Mucosa of gallbladder (tissue), 1 donor: Measurements from ENCODE around the gene NCAPH2. TPM values are rescaled to one million over a fixed set of nuclear protein-coding genes. Genes with fewer than 3 reads are reported as not detected.
A peak's percentile ranks its signal among the peaks of the same experiment; 100 is the strongest.

ENCODE experiments used
- DNase-seq: peaks from one replicate; pipeline ENCODE4 v3.0.0-alpha.2; 2020; ENCODE audit warnings: low spot score
- total RNA-seq: library from RNA; stranded (reverse); gene quantifications from one replicate; pipeline ENCODE4 v1.2.1, GENCODE V29; 2021
- donor health status: DM: no; HTN: no; CAD: no.

NCAPH2 gene
- 35.2 TPM for total RNA-seq

- peak; percentile 97 for DNase-seq
These were observed at the start of gene NCAPH2 for GRCh38 chr22:50507991-50508884. Gene NCAPH2 (plus strand): TSS chr22:50508224. CDS start chr22:50508338, 114 bp downstream.

DNA sequence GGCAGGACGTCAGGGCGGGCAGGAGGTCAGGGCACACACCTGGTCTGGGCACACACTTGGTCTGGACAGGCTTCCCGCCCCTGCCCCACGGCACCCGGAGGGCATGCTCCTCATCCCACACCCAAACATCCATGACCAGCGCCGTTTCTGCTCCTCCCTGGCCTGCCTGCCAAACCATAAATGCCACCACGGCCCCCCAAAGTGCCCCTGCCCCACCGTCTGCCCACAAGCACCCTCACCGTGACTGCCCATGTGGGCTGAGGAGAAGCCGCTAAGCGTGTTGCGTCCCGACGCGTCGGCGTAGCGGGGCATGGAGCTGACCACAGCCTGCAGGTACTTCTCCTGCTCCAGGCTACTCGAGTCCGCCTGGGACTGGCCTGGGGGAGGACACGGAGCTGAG is 49.0 kb upstream of the NCAPH2 start:
- DNase-seq: no peak

DNA sequence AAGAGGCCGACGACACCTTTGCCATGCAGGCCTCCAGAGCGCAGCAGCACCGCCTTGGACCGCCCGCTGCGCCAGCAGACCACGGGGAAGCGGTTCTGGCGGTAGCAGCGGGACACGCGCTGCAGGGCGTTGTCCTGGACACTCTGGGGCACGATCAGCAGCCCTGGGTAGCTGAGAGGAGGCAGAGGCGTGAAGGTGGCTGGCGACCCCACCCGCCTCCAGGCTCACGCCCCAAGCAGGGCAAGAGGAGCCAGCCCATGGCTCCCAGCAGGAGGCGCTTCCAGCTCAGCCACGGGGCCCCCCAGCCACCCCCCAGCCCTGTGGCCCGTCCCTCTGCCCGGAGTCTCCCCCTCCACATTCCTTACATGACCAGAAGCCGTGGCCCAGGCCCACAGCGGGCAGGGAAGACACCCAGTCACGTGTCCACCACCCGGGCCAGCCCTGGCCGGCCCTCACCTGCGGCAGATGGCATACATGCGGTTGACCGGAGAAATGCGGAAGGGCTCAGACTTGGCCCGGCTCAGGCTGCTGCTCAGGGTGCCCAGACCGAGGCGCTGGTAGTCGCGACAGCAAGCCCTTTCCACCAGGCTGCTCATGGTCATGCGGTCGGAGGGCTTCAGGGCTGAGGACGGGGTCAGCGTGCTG is 48.4 kb upstream of the NCAPH2 start:
- no peak for DNase-seq

- DNase-seq: no peak
These were observed 47.1 kb upstream of the NCAPH2 start for GRCh38 chr22:50460938-50461337.

GRCh38 chr22:50461536-50461935 is 46.5 kb upstream of the NCAPH2 start:
- DNase-seq: no peak

DNA sequence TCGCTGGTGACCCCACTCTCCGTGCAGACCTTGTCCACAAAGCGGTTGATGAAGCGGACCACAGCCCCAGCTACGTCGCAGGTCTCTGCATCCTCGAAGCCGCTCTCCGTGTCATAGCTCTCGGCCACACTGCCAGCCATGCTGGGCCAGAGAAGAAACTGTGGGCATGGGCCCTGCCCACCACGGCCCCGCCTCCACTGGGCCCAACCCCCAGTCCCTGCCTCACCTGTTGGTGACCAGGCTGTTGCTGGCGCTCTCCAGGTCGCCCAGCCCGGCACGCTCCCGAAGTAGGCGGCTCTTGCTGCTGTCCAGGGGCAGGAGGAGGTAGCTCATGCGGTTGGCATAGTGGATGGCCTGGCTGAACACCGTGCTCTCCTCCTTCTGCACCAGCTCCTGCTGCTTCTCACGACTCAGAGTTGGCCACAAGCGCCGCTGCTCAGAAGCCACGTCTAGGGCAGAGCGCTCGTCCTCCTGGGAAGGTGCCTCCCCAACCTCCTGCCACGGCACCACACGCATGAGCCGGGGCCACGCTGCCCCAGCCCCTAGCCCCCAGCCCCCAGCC is 46.0 kb upstream of the NCAPH2 start:
- no peak for DNase-seq

- no peak for DNase-seq
These were observed 44.7 kb upstream of the NCAPH2 start for GRCh38 chr22:50463188-50463900.

DNA sequence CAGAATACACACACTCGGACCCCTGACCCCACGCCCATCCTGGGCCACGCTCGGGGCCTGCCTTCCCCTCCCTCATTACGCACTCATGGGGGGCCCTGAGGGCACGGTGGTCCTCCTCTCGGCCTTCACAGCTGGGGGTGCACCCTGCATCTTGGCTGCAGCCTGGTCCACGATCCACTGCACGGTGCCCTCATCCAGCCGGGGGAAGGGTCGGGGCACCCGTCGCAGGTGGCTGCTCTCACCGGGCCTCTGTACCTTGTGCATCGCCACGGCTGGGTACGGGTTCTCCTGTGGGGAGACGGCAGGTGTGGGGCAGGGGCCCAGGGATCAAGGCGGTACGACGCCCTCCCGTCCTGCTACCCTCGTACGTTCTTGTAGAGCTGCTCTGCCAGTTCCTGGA is 43.6 kb upstream of the NCAPH2 start:
- no peak for DNase-seq

DNA sequence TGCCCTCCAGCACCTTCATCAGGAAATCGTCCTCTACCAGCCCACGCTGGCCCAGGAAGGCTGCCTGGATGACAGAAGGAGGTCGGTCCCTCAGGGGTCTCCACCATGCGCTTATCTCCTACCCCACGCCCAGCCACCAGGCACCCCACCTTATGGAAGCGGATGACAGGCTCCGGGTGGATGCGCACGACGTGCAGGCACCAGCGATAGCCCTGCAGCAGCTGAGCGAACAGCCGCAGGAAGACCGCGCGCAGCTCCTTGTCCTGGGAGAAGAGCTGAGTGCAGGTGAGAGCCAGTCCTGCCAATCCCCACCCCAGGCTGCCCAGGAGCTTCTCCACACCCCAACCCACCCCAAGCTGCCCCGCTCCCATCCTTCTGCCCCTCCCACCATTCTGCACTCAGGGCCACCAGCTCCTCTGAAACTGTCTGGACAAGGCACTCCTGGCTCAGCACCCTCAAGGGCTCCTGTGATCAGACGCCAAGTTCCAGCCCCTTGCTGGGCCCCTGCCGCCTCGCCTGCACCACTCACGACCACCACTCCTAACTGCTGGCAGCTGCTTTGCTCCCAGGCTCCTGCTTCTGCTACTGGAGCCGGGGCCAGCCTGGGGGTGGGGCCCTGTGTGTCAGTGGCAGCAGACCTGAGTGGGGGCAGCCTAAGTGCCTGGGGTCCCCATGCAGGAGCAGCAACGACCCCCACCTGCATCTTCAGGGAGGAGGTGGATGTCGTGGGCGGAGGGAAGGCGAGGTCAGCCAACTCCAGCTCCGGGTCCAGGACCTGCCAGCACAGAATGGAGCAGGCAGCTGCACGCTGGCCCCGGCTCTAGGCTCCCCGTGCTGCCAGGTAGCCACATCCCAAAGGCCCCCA is 42.7 kb upstream of the NCAPH2 start:
- no peak for DNase-seq

DNA sequence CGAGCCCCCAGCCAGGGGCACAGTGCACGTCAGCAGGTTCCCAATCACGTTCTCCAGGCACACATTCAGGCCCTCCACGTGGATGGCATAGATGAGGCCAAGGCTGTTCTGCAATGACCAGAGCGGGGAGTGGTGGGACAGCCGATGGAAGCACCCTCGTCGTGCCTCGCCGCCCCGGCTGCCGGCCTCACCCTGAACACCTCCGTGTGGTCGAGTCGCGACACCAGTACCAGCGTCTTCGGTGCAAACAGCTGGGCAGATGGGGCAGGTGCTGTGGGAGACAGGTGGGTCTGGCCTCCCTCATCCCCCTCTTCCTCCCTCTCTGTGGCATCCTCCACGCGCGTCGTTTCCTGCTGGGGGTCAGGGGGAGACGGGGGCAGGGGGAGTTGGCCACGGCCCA is 40.7 kb upstream of the NCAPH2 start:
- DNase-seq: no peak

- no peak for DNase-seq
These were observed 40.1 kb upstream of the NCAPH2 start for GRCh38 chr22:50467773-50468440.

DNA sequence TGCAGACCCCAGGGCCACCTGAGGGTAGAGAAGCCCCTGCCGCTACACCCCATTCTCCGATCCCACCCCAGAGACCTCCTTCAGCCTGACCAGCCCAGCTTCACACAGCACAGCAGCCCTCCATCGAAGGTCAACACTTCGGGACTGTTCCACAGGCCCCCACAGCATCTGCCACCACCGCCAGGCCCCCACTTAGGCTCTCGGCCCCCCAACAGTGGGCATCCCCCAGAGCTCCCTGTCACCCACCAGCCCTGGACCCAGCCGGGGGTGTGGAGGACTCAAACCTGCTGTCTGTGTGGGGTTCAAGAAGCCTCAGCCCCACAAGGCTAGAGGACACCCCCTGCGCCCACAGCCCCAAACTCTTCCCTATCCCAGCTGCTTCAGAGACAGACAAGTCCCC is 39.4 kb upstream of the NCAPH2 start:
- no peak for DNase-seq

DNA sequence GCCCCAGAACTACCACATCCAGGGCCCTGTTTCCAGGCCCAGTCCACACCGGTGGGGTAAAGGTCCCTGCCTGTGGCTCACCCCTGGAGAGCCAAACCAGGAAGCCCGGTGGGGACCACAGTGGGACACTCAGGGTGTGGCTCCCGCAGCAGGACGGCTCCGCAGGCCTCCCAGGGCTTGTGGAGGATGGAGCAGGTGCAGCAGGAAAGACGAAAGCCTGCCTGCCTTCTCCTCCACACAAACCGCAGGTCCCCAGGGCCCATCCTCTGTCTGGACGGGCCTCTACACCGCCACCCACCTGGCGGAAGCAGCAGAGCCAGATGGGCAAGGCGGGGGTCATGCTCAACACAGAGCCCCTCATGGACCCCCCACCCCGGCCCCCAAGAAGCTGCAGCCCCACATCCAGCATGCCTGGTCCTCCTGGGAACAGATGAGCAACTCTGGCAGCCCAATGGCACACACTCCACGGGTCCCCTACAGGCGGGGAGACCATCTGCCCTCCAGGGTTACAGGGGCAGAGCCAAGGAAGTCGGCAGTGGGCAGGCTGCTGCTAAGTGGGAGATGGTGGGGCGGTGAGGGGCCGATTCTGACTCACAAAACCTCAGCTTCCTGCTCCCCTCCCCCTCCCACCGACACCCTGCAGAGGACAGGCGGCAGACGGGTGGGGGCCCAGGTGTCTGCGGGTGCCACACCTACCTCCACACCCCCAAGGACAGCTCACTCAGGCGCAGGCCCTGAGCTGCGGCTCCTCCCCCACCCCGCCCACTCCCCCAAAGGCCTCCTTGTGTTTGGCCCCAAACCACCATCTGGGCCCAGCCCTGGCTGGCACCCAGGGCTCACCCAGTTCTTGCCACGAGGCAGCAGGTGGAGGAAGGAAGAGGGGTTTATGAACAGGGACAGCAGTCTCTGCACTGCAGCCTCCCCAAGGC is 38.4 kb upstream of the NCAPH2 start:
- peak; percentile 87 for DNase-seq

DNA sequence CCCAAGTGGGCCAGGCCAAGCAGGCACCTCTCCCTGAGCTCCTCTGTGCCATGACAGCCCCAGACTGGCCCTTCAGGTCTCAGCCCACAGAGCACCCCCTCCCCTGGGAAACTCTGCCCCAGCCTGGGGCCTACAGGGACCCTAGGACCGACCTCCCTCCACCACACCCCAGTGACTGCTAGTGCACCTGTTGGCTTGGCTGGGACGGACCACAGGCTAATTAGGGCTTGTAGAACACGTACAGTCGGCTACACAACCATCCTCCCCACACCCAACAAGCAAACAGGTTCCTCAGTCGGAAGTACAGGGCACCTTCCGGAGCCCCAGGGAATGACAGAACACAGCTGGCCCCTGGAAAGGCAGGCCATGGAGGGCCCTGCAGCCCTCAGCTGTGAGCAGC is 37.5 kb upstream of the NCAPH2 start:
- no peak for DNase-seq

GRCh38 chr22:50471197-50471847 is 36.7 kb upstream of the NCAPH2 start:
- DNase-seq: no peak

DNA sequence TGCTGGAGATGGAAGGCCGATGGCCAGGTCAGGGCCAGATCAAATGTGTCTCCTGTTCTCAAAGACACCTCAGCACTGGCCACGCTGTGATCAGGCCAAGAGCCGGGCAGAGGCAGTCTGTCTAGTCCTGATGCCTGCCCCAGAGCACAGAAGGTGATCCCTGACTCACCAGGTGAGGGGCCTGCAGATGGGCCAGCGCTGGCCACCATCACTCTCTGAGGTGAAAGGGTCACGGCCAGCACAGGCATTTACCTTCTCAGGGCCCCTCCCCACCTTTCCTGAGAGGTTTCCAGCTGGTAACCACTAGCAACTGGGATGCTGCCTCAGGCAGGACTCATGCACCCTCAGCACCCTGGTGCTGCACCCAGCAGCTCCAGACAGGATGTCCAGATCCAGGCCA is 36.1 kb upstream of the NCAPH2 start:
- DNase-seq: no peak

DNA sequence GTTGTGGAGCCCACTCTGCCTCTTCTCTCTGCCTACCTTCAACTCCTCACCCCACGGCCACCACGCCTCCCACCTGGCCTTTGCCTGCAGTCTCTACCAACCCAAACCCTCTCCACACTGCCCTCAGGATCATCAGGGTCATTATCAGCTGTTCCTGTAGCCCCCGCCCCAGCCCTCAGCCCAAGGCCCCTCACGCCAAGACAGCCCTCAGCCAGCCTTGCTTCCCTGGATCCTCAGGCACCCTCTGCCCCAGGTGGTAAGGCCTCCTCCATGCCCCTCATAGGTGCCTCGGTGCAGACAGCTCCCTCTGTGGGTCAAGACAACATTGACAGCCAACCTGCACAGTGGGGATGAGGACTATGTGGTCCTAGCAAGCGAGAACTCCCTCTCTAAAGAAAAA is 34.9 kb upstream of the NCAPH2 start:
- no peak for DNase-seq

- DNase-seq: no peak
These were observed 34.0 kb upstream of the NCAPH2 start for GRCh38 chr22:50473855-50474671.
